Iris pigment epithelial cell (primary cell): ENCODE results near the gene TSEN15.
"Not testable (repeated sequence)": the region's sequence is repeated elsewhere in the genome, so short reads cannot be mapped to it uniquely, and the experiment has no call there.

Source experiments
- DNase-seq: peaks from one replicate; pipeline ENCODE4 v3.0.0-alpha.2; 2011; ENCODE audit warnings: low read depth

TSEN15 gene

DNA sequence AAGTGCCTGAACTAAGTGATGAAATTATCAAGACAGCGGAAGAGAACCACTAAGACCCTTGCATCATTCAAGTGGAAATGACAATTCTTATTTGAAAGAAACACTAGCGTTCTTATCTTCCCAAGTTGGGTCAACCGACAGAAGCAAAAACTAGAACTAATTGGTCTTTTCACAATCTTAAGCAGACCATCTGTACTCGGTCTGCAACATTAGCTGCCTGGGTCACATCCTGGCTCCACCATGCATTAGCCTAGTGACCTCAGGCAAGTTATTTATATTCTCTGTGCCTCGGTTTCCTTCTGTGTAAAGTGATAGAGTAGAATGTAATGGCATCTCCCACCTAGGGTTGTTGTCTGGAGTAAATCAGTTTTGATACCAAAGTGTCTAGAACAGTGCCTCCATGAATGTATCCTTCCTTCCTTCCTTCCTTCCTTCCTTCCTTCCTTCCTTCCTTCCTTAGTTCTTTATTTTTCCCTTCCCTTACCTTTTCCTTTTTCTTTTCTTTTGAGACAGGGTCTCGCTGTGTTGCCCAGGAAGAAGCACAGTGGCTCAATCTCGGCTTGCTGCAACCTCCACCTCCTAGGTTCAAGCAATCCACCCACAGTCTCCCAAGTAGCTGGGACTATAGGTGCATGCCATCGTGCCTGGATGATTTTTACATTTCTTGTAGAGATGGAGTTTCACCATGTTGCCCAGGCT is 20.0 kb upstream of the TSEN15 start:
- no peak for DNase-seq

DNA sequence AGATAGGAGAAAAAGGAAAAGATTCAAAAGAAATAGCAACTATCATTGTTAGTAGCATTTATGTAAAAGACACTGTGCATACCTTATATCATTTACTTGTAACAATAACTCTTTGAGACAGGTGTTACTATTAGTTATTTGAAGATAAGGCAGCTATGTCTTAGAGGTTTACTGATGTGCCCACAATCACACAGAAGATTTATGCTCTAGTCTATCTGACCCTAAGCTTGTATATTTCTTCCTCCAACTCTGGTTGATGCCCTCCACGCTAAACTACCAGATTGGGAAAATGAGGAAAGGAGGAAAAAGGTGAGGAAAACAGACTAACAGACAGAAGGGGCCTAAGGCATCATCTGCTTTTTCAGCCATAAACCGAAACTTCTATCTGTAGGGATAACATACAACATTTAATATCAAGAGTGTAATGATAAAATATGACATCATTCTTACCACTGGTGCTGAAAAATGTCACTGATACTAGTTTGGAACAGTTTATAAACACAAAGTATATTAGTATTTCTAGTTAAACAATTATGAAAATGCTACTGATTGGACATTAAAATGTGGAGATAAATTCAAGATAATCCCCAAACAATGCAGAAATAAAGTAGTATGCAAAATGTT is 19.1 kb upstream of the TSEN15 start:
- DNase-seq = no peak

DNA sequence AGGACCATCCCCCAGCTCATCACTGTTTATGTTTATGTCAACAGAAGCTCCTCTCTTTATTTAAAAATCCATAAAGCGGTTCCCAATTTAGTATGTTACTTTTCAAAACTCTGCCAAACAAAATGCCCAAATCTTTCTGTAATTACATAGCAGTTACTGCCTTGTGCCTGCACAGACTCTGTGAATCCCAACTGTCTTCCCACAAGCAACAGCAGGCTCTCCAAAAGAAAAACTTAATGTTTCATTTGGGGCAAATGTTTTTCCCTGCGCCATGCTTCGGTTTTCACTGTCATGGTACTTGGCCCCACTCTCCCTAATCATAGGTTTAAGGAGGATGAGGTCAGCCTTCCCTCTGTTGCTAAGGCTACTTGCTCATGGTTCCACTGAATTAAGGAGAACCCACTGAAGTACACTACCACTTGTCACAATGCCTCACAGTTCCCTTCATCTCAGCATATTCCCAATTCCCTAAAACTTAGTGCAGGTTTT is 18.6 kb upstream of the TSEN15 start:
- DNase-seq = no peak

DNA sequence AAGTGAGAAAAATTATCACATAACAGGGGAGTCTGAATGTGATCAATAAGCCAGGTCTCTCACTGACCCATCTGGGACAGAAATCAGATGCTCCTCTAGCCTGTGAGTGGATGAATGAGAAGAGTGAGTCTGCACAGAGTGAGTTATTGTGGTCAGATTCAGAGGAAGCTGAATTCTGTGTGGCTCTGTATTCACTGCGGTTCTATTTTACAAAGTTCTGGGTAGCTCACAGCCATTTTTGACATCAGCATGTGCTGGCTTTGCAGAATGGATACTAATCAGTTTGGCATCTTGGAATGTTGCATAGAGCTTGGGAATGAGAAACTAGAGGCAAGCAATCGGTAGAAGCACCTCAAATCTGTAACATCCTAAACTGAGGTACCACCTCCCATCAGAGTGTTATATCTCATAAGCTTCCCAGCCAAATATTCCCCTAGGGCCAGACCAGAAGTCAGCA is 17.8 kb upstream of the TSEN15 start:
- DNase-seq = no peak

DNA sequence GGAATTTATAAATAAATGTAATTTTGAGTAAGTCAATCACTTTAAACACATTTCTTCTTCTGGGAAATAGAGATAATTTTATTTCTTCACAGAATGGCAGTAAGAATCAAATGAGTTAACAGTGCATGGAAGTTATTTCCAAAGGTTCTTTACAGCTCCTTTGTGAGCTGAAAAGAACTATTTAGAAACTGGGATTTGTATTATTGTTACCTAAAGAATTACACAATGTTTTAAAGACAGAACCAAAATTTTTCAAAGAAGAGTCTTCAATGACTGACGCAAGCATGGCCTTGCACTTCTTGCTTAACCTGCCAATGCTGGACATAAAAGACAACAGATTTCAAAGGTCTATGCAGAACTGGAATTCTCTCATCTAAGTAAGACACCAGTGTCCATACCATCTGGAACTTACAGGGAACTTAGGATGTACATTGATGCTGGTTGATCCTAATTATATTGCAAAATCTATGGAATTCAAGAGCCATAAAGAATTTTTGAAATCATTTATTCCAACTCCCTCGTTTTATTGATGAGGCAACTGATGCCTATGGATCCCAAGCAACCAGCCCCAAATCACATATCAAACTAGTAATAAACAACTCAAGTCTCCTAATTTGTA is 16.7 kb upstream of the TSEN15 start:
- no peak for DNase-seq

DNA sequence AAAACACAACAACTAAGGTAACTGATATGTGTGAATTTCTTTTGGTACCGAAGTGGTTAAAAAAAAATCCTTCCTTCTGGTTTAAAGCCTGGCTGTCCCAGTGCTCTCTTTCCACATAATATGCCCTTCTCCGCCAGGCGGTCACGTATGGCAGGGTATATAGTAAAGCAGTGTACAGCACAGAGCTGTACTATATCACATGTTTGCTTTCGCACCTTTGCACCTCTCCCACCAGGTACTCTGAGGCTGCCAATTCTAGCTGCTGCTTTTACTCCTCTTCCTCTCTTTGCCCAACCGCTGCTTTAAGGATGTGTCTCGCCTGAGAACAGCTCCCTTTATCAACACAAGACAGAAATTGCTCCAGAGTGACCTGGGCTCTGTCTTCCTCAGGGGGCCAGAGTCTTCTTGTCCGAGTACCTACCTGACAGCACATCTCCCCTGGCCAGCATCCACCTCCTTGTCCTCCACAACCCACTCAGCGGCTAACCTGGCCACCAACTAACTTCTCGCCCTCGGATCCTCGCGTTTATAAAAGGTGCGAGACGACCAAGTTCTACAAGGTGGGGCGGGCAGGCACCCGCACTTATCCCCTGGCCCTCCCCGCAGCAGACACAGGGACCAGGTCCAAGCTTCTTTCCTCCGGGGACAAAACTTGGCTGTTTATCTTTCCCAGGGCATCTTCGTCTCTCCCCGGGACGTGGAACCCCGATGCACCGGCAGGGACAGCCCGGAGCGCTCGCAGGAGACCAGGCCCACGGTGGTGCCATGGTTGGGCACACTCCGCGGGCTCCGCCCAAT is 15.6 kb upstream of the TSEN15 start:
- no peak for DNase-seq

DNA sequence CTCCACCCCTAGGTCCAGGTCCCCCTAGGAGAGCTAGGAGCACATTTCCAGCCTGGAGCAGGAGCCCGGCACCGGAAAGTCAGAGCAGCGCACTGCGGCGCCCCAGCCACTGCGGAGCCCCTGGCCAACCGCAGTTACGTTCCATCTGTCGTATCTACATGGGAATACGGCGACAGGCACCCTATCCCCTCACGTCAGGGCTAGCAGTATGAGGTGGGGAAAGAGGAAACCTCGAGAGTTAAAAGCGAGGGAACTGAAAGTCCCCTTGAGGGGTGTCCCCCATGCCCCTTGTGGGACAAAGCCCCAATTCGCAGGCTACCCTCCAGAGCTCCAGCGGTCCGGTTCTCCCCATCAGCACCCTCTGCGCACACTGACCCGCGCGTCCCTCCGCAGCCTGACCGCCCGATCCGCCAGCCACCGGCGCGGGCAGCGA is 15.0 kb upstream of the TSEN15 start:
- no peak for DNase-seq

DNA sequence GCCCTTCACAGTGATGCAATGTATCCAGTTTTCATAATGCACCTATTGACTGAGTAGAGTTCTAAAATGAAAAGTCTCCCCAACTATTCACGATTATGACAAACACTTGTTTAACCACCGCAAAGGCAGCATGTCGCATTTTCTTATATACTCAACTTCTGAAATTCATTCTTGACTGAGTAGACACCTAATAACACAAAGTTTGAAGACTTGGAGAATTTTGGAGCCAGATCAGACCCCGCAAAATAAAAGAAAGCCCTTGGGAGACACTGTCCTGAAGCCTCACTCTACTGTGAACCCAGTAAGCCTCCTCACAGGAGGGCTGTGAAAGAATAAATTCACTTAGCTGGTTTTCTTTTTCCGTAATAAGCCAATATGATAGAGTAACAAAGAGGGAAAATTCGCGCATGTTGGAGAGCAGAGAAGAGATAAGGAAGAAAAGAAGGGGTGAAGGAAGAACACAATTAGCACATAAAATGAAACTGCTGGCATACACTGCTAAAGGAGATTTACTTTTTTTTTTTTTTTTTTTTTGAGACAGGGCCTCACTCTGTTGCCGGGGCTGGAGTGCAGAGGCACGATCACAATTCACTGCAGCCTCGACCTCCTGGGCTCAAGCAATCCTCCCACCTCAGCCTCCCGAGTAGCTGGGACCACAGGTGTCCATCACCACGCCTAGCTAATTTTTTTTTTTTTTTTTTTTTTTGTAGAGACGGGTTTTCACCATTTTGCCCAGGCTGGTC is 13.5 kb upstream of the TSEN15 start:
- DNase-seq = no peak

DNA sequence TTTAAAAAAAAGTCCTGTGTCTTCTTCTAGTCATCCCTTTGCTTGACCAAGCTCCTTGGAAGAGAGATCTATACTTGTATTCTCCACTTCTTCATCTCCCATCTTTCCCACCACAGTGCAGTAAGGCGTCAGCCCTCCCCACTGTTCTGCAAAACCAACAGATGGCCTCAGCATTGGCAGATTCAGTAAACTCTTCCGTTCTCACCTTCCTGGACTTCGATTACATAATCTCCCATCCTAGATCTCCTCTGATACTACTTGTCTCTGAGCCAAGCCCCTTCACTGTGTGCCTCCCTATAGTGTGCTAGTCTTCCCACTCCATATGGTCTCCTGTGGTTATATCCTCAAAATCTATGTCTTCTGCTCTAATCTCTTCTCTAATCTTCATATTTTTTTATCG is 12.4 kb upstream of the TSEN15 start:
- DNase-seq = no peak

DNA sequence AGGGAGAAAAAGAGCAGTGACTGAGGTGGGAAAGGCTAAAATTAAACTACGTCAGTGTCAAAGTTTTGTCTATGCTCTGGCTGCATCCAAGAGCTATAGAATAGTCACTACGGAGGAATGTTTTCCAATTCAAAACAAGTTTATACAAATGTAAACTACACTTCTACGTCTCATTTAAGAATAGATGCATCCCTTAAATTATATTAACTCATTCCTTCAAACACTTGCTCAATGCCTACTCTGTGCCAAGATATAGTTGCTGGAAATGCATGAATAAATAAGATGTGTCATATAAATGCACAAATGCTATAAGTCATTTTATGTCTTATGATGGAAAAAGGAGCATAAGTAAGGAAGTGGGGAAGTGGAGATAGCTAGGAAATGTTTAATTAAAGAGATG is 9.8 kb upstream of the TSEN15 start:
- DNase-seq = no peak

DNA sequence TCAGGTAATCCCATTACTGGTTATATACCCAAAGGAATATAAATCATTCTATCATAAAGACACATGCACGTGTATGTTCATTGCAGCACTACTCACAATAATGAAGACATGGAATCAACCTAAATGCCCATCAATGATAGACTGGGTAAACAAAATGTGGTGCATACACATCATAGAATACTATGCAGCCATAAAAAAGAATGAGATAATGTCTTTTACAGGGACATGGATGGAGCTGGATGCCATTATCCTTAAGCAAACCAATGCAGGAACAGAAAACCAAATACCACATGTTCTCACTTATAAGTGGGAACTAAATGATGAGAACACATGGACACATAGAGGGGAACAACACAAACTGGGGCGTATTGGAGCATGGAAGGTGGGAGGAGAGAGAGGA is 8.2 kb upstream of the TSEN15 start:
- not testable (repeated sequence) for DNase-seq

DNA sequence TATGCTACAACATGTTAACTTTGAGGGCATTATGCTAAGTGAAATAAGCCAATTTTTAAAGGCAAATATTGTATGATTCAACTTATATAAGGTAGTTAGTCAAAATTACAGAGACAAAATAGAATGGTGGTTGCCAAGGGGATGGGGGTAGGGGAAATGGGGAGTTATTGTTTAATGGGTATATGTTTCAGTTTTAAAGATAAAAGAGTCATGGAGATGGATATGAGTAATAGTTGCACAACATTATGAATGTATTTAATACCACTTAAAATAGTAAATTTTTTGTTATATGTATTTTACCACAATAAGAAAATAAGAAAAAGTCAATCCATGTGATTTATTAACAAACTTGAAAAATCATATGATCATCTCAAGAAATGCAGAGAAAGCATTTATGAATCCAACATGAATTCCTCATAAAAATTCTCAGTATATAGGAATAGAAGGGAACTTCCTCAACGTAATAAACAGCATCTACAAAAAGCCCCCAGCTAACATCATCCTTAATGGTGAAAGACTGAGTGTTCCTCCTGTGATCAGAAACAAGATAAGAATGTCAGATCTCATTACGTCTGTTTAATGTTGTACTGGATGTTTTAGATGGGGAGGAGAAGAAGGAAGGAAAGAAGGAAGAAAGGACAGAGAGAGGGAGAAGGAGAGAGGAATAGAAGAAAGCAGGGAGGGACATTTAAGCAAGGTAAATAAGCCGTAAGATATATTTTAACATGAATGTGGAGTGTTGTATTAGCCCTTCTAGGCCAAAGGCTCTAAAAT is 6.7 kb upstream of the TSEN15 start:
- no peak for DNase-seq

DNA sequence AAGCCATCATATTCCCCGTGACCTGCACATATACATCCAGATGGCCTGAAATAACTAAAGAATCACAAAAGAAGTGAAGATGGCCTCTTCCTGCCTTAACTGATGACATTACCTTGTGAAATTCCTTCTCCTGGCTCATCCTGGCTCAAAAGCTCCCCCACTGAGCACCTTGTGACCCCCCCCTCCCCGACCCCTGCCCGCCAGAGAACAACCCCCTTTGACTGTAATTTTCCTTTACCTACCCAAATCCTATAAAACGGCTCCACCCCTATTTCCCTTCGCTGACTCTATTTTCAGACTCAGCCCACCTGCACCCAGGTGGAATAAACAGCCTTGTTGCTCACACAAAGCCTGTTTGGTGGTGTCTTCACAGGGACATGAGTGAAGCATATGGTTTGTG is 4.0 kb upstream of the TSEN15 start:
- not testable (repeated sequence) for DNase-seq

DNA sequence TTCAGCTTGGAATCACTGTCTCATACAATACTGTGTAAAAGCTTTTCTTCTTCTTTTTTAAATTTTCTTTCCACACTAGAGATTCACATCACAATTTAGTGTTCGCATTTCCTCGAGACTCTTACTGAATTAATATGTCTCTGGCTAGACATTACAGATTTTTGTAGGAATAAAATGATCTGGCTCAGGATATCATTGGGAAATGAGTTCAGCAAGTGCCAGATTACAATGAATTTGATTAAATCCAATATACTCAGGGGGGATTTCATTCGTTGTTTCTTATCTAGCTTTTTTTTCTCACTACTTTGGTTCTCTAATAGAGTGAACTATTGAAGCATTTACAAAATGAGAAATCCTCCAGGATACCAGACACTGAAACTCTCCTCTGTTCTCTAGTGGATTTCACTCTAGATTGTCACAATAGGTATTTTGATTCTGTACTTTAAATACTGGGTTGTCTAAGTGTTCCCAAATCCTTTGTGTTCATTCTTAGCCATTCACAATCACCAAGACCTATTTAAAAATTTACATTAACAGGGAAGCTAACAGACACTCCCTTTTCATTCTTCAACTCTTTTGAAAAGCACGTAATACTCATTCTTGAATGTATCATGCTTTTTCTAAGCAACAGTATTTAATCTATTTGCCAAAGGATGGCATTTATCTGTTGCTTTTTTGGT is 2.8 kb upstream of the TSEN15 start:
- no peak for DNase-seq

DNA sequence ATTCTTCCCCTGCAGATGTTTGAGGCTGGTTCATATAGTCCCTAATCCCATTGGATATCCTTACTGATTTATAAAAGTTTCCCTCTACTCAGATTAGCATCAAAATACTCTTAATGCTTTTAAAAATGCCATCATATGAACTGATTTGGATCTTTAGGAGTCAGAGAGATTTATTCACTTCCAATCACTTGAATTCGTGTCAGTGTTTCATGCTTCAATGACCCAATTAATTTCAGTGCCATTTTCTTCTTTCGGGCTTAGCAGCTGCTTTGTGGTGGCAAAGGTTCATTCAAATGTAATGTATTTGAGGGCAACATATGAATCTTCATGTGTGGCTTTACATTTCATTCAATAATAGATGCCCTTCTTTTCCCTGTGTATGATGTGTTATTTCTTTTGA is 2.2 kb upstream of the TSEN15 start:
- DNase-seq = no peak

DNA sequence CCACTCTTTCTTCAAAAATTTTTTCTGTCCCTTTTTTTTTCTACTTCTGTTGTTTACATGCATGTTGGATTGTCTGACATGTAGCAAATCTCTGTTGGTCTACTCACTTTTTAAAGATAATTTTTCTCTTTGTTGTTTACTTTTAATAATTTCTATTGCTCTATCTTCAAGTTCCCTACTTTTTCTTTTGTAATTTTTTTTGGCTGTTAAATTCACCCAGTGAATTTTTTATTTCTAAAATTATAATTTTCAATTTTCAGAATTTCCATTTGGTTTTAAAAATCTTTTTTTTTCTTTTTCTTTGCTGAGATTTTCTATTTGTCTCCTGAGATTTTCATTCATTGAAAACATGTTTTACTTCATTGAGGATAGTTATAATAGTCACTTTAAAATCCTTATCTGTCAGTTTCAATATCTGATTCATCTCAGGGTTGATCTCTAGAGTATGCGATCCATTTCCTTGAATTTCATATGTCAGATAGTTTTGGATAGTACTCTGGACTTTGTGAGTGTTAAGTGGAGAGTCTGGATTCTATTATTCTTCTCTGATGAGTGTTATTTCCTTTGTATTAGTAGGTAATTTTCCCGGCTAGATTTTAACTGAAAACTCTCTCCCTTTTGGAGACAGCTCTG is 1.6 kb upstream of the TSEN15 start:
- DNase-seq = no peak

DNA sequence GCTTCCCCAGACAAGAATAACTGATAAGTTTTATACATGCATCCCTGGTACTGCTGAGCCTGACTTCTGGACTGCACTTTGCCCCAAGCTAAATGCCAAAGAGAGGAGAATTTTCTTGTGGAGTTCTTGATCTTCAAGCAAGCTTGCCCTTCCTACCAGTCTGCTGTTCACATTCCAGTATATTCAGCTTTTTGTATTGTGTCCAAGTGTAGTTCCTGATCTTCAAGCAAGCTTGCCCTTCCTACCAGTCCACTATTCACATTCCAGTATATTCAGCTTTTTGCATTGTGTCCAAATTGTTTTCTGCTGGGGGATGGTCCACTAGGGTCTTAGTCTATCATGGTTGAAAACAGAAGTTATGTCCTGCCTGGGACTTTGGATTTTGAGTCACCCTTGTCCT is 894 bp upstream of the TSEN15 start:
- DNase-seq = no peak

DNA sequence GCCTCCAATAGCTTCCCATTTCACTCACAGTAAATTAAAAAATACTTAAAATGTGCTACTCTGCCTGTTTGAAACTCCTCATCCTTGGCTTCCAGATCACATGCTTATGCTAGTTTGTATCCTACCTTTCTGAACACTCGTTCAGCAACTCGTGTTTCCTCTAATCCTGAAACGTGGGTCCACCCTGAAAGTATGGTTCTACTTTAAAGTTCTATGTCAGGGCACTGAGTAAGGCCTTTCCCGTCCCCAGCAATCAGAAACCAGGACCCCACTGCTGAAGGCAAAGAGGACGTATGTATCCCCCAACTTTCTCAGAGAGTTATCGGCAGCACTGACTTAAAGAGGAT is 419 bp upstream of the TSEN15 start:
- no peak for DNase-seq

DNA sequence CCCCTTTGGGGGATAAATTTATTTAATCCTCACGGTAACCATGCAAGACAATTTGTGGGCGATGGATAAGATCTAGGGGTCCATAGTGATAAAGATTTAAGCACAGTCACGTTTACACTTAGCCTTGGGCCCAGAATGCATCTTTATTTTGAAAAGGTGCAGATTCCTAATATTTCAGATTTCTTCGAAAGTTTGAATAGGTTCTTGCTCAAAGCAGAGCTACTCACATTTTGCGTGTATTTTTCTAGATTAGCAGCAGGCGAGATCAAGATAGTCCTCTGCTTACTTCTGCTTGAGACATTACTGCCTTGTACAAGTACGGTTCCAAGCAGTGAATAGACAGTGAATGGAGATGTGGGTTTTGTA is 647 bp downstream of the TSEN15 start:
- DNase-seq = no peak

DNA sequence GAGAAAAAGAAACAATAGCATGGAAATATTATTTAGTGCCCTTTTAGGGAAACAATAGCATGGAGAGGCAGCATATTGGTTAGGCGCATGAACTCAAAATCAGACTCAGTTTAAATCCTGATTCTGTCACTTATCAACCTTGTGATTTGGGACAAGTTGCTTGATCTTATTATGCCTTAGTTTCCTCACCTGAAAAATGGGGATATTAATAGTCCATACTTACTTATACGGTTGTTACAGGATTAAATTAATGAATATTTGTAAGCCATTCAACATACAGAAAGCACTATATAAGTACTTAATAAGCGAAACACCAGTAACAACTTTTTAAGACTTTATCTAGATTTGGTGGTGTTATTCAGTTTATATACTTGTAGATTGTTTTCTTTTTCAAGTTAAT is 1.2 kb downstream of the TSEN15 start:
- no peak for DNase-seq
